T-helper 1 cell treated with Interleukin-12 subunit alpha and Interleukin-12 subunit beta and Interleukin-4 antibody, amounts not matched to agents 30 μg/mL and 1 μg/mL, for 36 hours (primary cell): ENCODE results near the gene CARS2.
"Not testable (repeated sequence)": the region's sequence is repeated elsewhere in the genome, so short reads cannot be mapped to it uniquely, and the experiment has no call there.

Experiments
- H3K27ac Mint-ChIP-seq: one replicate; pipeline ENCODE4 v1.8.0; 2021; ENCODE audit warnings: mild to moderate bottlenecking, mixed read lengths
- H3K27me3 Mint-ChIP-seq: one replicate; pipeline ENCODE4 v1.8.0; 2021; ENCODE audit warnings: low read depth, mixed read lengths
- H3K36me3 Mint-ChIP-seq: one replicate; pipeline ENCODE4 v1.8.0; 2021; ENCODE audit warnings: low read depth, mixed read lengths
- H3K4me1 Mint-ChIP-seq: one replicate; pipeline ENCODE4 v1.8.0; 2021; ENCODE audit warnings: low read depth, mixed read lengths
- H3K4me3 Mint-ChIP-seq: one replicate; pipeline ENCODE4 v1.8.0; 2021; ENCODE audit warnings: mild to moderate bottlenecking, moderate library complexity, mixed read lengths
- H3K9me3 Mint-ChIP-seq: one replicate; pipeline ENCODE4 v1.8.0; 2021; ENCODE audit warnings: mixed read lengths

Gene CARS2

GRCh38 chr13:110681868-110682550 is 23.9 kb downstream of the CARS2 start:
- Mint-ChIP-seq H3K4me3 (no peak overlapping the region), H3K9me3 (no peaks in the 10 kb centered on the region), H3K36me3 (peaks cover 28% of the 10 kb centered on the region), H3K27me3 (no peaks in the 10 kb centered on the region), H3K27ac (no peak overlapping the region), H3K4me1 (no peaks in the 10 kb centered on the region)

- Mint-ChIP-seq H3K27me3 (no peaks in the 10 kb centered on the region), H3K9me3 (no peaks in the 10 kb centered on the region), H3K4me1 (no peaks in the 10 kb centered on the region), H3K4me3 (no peak overlapping the region), H3K36me3 (peaks cover 37% of the 10 kb centered on the region), H3K27ac (no peak overlapping the region)
Measured at GRCh38 chr13:110680852-110681251, 25.1 kb downstream of the CARS2 start.

GRCh38 chr13:110677731-110678545 is 28.0 kb downstream of the CARS2 start:
- no peaks in the 10 kb centered on the region for H3K9me3 Mint-ChIP-seq
- peaks cover 53% of the 10 kb centered on the region for H3K36me3 Mint-ChIP-seq
- H3K4me3 Mint-ChIP-seq = no peak overlapping the region
- no peak overlapping the region for H3K27ac Mint-ChIP-seq
- H3K4me1 Mint-ChIP-seq = no peaks in the 10 kb centered on the region
- no peaks in the 10 kb centered on the region for H3K27me3 Mint-ChIP-seq

- Mint-ChIP-seq H3K27ac (no peak overlapping the region), H3K27me3 (no peaks in the 10 kb centered on the region), H3K4me1 (peaks cover 2% of the 10 kb centered on the region), H3K9me3 (no peaks in the 10 kb centered on the region), H3K4me3 (no peak overlapping the region), H3K36me3 (peaks cover 59% of the 10 kb centered on the region)
Measured at GRCh38 chr13:110676595-110677587, 29.0 kb downstream of the CARS2 start.

- H3K27ac Mint-ChIP-seq, H3K27me3 Mint-ChIP-seq, H3K9me3 Mint-ChIP-seq, H3K4me3 Mint-ChIP-seq: not testable (repeated sequence)
- Mint-ChIP-seq H3K4me1 (peaks cover 13% of the 10 kb centered on the region), H3K36me3 (peaks cover 42% of the 10 kb centered on the region)
Measured at GRCh38 chr13:110669814-110670213, 36.1 kb downstream of the CARS2 start.

GRCh38 chr13:110669036-110669435 is 36.9 kb downstream of the CARS2 start:
- Mint-ChIP-seq H3K4me1 (peaks cover 13% of the 10 kb centered on the region), H3K27ac (no peak overlapping the region), H3K4me3 (no peak overlapping the region), H3K9me3 (no peaks in the 10 kb centered on the region), H3K36me3 (peaks cover 36% of the 10 kb centered on the region), H3K27me3 (no peaks in the 10 kb centered on the region)

GRCh38 chr13:110666255-110666533 is 39.7 kb downstream of the CARS2 start:
- H3K27ac Mint-ChIP-seq = no peak overlapping the region
- H3K4me3 Mint-ChIP-seq = no peak overlapping the region
- peaks cover 3% of the 10 kb centered on the region for H3K9me3 Mint-ChIP-seq
- no peaks in the 10 kb centered on the region for H3K27me3 Mint-ChIP-seq
- peaks cover 8% of the 10 kb centered on the region for H3K4me1 Mint-ChIP-seq
- H3K36me3 Mint-ChIP-seq = peaks cover 41% of the 10 kb centered on the region

- H3K27ac Mint-ChIP-seq = no peak overlapping the region
- no peaks in the 10 kb centered on the region for H3K27me3 Mint-ChIP-seq
- peaks cover 3% of the 10 kb centered on the region for H3K9me3 Mint-ChIP-seq
- no peak overlapping the region for H3K4me3 Mint-ChIP-seq
- peaks cover 6% of the 10 kb centered on the region for H3K4me1 Mint-ChIP-seq
- peaks cover 40% of the 10 kb centered on the region for H3K36me3 Mint-ChIP-seq
Measured at GRCh38 chr13:110665491-110666254, 40.2 kb downstream of the CARS2 start.

GRCh38 chr13:110664673-110665072 is 41.2 kb downstream of the CARS2 start:
- Mint-ChIP-seq H3K4me3 (no peak overlapping the region), H3K9me3 (peaks cover 7% of the 10 kb centered on the region), H3K4me1 (peaks cover 4% of the 10 kb centered on the region), H3K27ac (no peak overlapping the region), H3K27me3 (no peaks in the 10 kb centered on the region), H3K36me3 (peaks cover 44% of the 10 kb centered on the region)

GRCh38 chr13:110664041-110664440 is 41.9 kb downstream of the CARS2 start:
- no peak overlapping the region for H3K27ac Mint-ChIP-seq
- peaks cover 2% of the 10 kb centered on the region for H3K4me1 Mint-ChIP-seq

GRCh38 chr13:110663491-110663890 is 42.4 kb downstream of the CARS2 start:
- Mint-ChIP-seq H3K4me3 (no peak overlapping the region), H3K36me3 (peaks cover 39% of the 10 kb centered on the region), H3K4me1 (peaks cover under 1% of the 10 kb centered on the region), H3K9me3 (peaks cover 7% of the 10 kb centered on the region), H3K27ac (no peak overlapping the region), H3K27me3 (no peaks in the 10 kb centered on the region)

More at GRCh38 chr13:110664041-110664440, 41.9 kb downstream of the CARS2 start:
- Mint-ChIP-seq H3K36me3 (peaks cover 43% of the 10 kb centered on the region), H3K9me3 (peaks cover 7% of the 10 kb centered on the region), H3K4me3 (no peak overlapping the region), H3K27me3 (no peaks in the 10 kb centered on the region)

GRCh38 chr13:110662777-110663443 is 43.0 kb downstream of the CARS2 start:
- H3K4me1 Mint-ChIP-seq = peaks cover 7% of the 10 kb centered on the region
- no peak overlapping the region for H3K27ac Mint-ChIP-seq
- peaks cover 10% of the 10 kb centered on the region for H3K9me3 Mint-ChIP-seq
- H3K36me3 Mint-ChIP-seq = peaks cover 44% of the 10 kb centered on the region
- no peak overlapping the region for H3K4me3 Mint-ChIP-seq
- no peaks in the 10 kb centered on the region for H3K27me3 Mint-ChIP-seq

- Mint-ChIP-seq H3K9me3 (peaks cover 14% of the 10 kb centered on the region), H3K4me1 (peaks cover 14% of the 10 kb centered on the region), H3K36me3 (peaks cover 51% of the 10 kb centered on the region)
Measured at GRCh38 chr13:110662091-110662490, 43.8 kb downstream of the CARS2 start.

More at GRCh38 chr13:110662091-110662490, 43.8 kb downstream of the CARS2 start:
- Mint-ChIP-seq H3K4me3 (no peak overlapping the region), H3K27ac (no peak overlapping the region), H3K27me3 (no peaks in the 10 kb centered on the region)
